T-helper 2 cell (primary cell): ENCODE data around the gene SNRPN.
A peak's percentile ranks its signal among the peaks of the same experiment; 100 is the strongest.
"Not testable (repeated sequence)": the region's sequence is repeated elsewhere in the genome, so short reads cannot be mapped to it uniquely, and the experiment has no call there.

ENCODE experiments used
- DNase-seq, 5 experiments: peaks; one replicate each; pipeline versions ENCODE4 v3.0.0 to v3.0.0-alpha.2; 2012 to 2022
- total RNA-seq, 2 donors: gene quantifications; one replicate each; lab custom pipeline; 2026; lab: John Stamatoyannopoulos, UW

Gene SNRPN
- 11.2 to 17.5 reads per million in 2 donors for total RNA-seq

GRCh38 chr15:24954783-24955530, at the start of gene SNRPN, which contains the start of gene SNURF:
Gene SNRPN, plus strand, starts transcription at chr15:24954987. Its CDS starts 19,467 bp downstream, at chr15:24974454.
Gene SNURF, plus strand, starts transcription at chr15:24954987. Its CDS starts 62 bp downstream, at chr15:24955049.
- peak; percentile 29 to 80 (median 47) for DNase-seq

DNA sequence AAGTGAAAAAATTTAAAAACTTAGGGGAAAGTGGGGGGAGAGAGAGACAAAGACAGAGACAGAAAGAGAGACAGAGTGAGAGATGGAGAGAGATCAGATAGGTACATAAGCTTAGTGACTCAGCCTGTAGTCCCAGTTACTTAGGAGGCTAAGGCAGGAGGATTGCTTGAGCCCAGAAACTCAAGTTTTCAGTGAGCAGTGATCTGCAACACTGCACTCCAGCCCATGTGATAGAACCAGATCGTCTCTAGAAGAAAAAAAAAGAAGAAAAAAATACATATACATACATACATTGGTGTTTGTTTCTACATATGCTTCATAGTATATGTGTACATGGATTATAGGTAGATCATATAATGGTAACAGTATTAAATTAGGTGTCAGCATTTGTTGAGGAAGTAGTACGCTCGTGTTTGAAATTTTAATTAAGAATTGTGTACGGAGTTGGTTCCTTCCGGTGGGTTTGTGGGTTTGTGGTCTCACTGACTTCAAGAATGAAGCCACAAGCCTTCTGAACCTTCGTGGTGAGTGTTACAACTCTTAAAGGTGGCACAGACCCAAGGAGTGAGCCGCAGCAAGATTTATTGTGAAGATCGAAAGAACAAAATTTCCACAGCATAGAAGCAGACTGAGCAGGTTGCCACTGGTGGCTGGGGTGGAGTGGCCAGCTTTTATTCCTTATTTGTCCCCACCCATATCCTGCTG, 38.3 kb upstream of the SNRPN start:
- peak in 1 of 5 experiments; percentile 55 for DNase-seq

DNA sequence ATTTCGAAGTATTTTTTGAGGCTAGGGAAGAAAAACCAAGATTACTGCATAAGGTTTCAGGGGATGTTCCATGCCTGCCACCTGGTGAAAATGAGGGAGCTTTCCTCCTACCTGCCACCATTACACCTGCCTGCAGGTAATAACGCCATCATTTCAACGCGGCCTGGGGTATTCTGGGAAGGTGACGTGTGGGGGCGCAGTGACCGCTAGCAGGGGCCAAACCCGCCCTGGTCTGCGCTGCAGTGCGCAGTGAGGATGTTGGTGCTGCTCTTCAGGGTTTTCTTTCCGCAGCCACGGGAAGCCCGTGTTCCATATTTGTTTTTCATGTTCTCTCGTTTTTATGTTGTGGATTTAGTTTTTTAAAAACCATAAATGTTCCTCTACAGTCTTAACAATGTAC, 37.4 kb upstream of the SNRPN start:
- no peak for DNase-seq

GRCh38 chr15:24919446-24919845, 35.3 kb upstream of the SNRPN start:
- no peak for DNase-seq

DNA sequence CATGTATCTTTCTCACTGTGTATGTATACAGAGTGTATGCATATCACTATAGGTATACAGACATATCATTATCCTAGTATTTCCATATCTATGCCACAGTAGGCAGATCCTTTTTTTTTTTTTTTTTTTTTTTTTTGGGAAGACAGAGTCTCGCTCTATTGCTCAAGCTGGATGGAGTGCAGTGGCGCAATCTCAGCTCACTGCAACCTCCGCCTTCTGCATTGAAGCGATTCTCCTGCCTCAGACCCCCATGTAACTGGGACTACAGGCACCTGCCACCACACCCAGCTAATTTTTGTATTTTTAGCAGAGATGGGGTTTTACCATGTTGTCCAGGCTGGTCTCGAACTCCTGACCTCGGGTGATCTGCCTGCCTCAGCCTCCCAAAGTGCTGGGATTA, 32.0 kb upstream of the SNRPN start:
- not testable (repeated sequence) for DNase-seq

DNA sequence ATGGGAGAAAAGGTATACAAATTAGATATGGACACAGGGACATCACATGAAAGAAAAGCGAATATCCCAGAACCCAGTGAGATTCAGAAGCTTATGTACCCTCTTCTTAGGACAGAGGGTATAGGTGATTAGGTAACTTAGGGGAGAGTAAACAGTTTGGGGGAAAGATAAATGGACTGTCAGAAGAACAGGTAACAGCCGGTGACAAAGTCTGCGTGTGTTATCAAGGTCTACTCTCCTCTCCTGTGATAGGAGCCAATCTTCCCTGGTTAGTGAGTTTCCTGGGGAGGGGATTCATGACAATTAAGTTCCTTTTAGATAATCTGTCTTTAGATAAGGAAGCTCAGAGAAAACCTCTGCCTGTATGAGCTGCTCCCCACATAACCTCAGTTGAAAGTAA, 30.6 kb upstream of the SNRPN start:
- DNase-seq: no peak

DNA sequence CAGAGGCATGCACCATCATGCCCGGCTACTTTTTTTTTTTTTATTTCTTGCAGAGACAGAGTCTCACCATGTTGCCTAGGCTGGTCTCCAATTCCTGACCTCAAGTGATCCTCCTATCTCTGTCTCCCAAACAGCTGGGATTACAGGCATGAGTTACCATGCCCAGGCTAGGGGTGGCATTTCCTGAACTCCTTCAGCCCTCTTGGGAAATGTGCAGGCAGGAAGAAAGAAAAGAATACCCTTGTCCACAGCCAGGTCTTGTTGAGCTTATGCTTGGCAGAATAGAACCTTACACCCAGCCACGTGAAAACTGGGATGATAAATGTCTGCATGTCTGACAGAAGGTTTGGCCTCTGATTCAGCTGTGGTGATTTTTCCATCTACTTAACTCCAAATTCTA, 30.2 kb upstream of the SNRPN start:
- no peak for DNase-seq

GRCh38 chr15:24931874-24932732, 22.7 kb upstream of the SNRPN start:
- DNase-seq: not testable (repeated sequence)

- DNase-seq: no peak
Measured at GRCh38 chr15:24933716-24934115, 21.1 kb upstream of the SNRPN start.

GRCh38 chr15:24938224-24938623, 16.6 kb upstream of the SNRPN start:
- DNase-seq: not testable (repeated sequence)

DNA sequence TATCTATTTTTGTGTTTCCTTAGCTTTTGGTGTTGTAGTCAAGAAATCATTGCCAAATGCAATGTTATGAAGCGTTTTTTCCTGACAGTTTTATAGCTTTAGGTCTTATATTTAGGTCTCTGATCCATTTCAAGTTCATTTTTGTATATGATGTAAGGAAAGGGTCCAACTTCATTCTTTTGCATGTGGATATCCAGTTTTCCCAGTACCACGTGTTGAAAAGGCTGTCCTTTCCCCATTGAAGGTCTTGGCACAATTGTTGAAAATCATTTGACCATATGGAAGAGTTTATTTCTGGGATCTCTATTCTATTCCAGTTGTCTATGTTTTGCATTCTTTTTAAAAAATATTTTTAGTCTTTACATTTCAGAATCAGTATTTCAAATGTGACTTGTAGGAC, 14.6 kb upstream of the SNRPN start:
- no peak for DNase-seq

- DNase-seq: no peak
Measured at GRCh38 chr15:24943361-24943760, 11.4 kb upstream of the SNRPN start.

DNA sequence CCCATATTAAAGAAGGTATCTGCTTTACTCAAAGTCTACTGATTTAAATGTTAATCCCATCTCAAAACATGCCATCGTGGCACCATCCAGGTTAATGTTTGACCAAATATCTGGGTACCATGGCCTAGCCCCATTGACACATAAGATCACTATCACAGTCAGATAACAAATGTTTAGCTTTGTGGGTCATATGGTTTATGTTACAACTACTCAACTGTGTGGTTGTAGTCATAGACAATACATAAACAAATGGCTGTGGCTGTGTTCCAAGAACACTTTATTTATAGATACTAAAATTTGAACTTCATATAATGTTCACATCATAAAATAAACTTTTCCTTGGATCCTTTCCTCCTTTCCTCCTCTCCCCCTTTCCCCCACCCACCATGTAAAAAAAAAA, 9.8 kb upstream of the SNRPN start:
- DNase-seq: no peak

GRCh38 chr15:24945711-24946110, 9.1 kb upstream of the SNRPN start:
- DNase-seq: no peak

DNA sequence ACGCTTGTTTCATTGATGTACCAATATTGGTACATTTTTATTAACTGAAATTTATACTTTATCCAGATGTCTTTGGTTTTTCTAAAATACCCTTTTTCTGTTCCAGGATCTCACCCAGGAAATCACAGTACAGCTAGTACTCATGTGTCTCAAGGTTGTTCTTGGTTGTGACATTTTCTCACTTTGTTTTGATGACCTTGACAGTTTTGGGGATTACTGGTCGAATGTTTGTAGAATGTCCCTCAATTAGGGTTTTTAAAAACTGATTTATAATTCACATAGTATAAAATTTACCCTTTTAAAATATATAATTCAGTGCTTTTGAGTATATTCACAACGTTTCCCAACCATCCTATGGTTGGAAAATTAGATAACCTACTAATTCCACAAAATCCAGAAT, 6.3 kb upstream of the SNRPN start:
- DNase-seq: no peak

DNA sequence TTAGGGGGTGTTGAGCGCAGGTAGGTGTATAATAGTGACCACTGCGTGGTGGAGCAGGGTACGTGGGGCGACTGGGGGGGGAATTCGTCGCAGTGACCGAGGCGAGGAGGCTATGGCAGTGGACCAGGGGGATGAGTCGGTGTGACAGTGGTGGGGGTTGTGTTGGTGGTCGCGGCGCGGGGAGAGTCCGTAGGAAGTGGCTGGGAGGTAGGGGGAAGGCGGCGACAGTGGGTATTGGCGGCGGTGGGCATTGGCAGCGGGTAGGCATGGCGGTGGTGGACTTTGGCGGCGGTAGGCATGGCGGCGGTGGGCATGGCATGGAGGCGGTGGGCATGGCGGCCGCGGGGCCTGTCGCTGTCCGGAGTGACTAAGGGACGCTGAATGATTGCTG, 739 bp downstream of the SNRPN start:
- peak in 3 of 5 experiments; percentile 7 to 22 (median 12) for DNase-seq

- peak; percentile 17 to 89 (median 72) for DNase-seq
Measured at GRCh38 chr15:24956111-24956838, 1.5 kb downstream of the SNRPN start.

DNA sequence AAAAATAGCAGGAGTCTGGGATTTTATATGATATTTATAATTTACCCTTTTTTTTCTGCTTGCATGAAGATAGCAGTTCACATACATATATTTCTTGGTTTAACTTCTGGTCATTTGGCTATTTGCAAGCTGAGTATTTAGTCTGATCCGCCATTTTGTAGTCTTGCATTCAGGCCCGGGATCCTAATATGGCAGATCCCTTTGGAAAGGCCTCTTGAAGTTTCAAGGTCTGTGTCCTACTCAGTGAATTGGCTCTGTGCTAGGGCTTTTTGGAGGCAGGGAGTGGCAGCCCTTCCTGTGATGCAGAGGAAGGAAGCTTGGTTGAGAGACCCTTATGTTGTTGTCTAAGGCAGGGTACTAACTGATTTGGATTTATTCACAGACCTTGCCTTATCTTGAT, 2.9 kb downstream of the SNRPN start:
- DNase-seq: no peak

- DNase-seq: no peak
Measured at GRCh38 chr15:24961967-24962366, 7.2 kb downstream of the SNRPN start.

DNA sequence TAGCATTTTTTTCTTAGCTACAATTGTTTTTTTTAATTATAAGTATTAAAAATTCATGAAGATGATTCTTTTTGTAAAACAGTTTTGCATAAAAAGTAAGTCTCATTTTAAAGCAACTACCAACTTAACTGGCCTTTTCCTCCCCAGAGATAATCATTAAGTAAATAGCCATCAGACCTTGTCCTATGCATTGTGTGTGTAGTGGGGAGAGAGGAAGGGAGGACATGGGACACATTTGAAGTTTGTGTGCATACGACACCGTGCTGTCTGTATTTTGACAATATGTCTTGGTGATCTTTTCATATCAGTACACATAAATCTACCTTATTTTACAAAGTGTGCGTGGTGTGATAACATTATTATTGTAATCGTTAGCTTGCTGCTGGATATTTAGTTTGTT, 8.1 kb downstream of the SNRPN start:
- DNase-seq: no peak

DNA sequence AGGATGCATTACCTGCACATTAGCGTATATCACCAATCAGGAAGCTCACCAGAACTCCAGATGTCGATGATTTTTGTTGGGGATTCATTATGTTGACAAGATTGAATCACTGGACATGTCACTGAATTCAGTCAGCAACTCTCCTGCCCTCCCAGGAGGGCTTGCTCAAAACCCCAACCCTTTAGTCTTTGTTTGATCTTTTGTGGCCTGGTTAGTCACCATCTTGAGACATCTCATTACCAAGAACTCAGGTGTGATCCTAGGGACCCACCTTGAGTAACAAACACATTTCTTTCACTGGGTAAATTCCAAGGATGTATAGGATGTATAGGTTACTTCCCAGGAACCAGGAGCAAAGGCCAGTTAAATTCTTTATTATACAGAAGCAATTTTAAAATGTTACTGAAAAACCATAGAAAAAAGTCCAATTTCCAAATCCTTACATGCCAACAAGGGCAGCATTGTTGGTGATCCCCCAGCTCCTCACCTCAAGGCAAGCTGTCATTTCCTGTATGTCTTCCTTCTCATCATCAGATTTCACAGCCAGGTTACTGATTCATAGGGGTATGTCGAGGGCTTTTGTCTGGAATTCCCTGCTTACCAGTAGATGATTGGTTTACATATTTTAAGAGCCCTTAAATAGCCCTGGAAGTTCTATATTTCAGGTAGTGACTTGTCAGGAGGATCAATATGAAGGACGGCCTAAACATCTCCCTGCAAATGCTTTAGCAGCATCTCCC, 11.7 kb downstream of the SNRPN start:
- DNase-seq: no peak

DNA sequence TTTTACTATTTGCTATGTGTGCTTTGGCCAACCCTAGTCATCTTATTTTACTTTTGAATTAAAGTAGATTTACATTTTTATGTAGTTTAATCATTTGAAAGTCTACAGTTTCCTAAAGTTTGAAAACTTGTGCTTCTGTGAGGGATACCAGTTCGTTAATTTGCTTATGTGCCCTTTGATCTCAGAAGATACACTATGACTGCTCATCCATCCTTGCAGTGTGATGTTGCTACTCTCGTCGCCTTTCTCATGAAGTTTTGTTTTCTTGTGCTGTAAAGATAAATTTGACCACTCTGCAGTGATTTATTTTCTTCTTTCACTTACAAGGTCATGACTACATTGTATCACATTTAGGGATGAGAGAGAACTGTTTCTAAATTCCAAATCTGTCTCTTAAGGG, 16.3 kb downstream of the SNRPN start:
- no peak for DNase-seq
